Thoracic aorta (tissue), 2 donors: ENCODE data around the gene POLR3B. TPM values are rescaled to one million over a fixed set of nuclear protein-coding genes. Genes with fewer than 3 reads are reported as not detected.

Source experiments
- ATAC-seq: fragments of 150-250 bp; one replicate; pipeline ENCODE4 v1.8.0; 2017; ENCODE audit warnings: low read depth; ENCODE audit not compliant: insufficient number of reproducible peaks, low FRiP score
- DNase-seq: peaks from one replicate; pipeline ENCODE4 v3.0.0-alpha.2; 2020; ENCODE audit warnings: low spot score
- H3K27ac ChIP-seq, 2 donors: fragments of 200-600 bp; sonication (generic); 1 replicate in 1 of 2; 2 replicates in 1 of 2; pipeline ENCODE4 v1.5.1; 2016; ENCODE audit warnings: mild to moderate bottlenecking in 2 of 2, moderate library complexity in 2 of 2
- H3K27me3 ChIP-seq: fragments of 200-600 bp; sonication (generic); replicated peaks from 2 replicates; pipeline ENCODE4 v1.6.0; 2016; ENCODE audit warnings: mild to moderate bottlenecking; ENCODE audit not compliant: insufficient read depth
- H3K36me3 ChIP-seq: fragments of 200-600 bp; sonication (generic); one replicate; pipeline ENCODE4 v1.5.1; 2016
- H3K4me1 ChIP-seq, 2 donors: fragments of 200-600 bp; sonication (generic); 1 replicate in 1 of 2; 2 replicates in 1 of 2; pipeline versions ENCODE4 v1.5.1 to v1.6.0; 2016; ENCODE audit warnings: low read depth in 2 of 2, mild to moderate bottlenecking in 1 of 2; ENCODE audit not compliant: control insufficient read depth in 1 of 2
- H3K4me3 ChIP-seq: fragments of 200-600 bp; sonication (generic); 2 replicates; pipeline ENCODE4 v1.5.1; 2016; ENCODE audit warnings: mild to moderate bottlenecking
- H3K9me3 ChIP-seq: fragments of 200-600 bp; sonication (generic); 2 replicates; pipeline ENCODE4 v1.5.1; 2016
- CTCF ChIP-seq: fragments of 200-600 bp; sonication (generic); IDR thresholded peaks from one replicate; pipeline ENCODE4 v1.5.1; 2019; ENCODE audit warnings: antibody characterized with exemption
- total RNA-seq, 2 donors: library from RNA; depleted of rRNA; stranded (reverse); fragments of >200 nt; gene quantifications; one replicate each; pipeline versions ENCODE4 v1.1.0 to v1.2.3, GENCODE V29; 2016

The POLR3B gene
- total RNA-seq, 2 donors from 2014 or later = 7.7 to 7.8 TPM

DNA sequence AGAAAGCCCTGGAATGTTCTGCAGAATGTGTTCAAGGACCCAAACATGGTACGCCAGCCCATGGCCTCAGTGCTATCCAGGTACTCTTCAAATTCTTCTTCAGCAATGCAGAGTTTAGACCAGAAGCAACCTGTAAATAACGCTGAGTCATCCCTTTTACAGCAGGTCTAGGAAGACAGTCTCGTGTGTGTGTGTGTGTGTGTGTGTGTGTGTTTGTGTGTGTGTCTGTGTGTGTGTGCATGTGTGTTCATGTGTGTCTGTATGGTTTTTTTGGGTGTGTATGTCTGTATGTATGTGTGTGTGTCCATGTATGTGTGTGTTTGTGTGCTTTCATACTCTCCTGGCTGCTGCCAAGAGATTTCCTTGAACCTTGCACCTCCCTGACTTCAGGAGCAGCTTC, 165.2 kb downstream of the POLR3B start:
- Histone ChIP-seq H3K36me3 (no peaks in the 10 kb centered on the region), H3K27ac (no peak overlapping the region)
- no peak for DNase-seq

GRCh38 chr12:106527356-106527755, 169.8 kb downstream of the POLR3B start:
- H3K27me3 ChIP-seq = no peaks in the 10 kb centered on the region
- H3K36me3 ChIP-seq = no peaks in the 10 kb centered on the region
- no peak for DNase-seq
- H3K9me3 ChIP-seq = no peaks in the 10 kb centered on the region
- no peak overlapping the region for H3K4me3 ChIP-seq
- no peak for TF ChIP-seq CTCF
- ATAC-seq = no peak
- no peaks in the 10 kb centered on the region for H3K4me1 ChIP-seq
- no peak overlapping the region for H3K27ac ChIP-seq

More for the DNA sequence above, 165.2 kb downstream of the POLR3B start:
- H3K27me3 ChIP-seq = no peaks in the 10 kb centered on the region
- TF ChIP-seq CTCF = no peak
- H3K4me3 ChIP-seq = no peak overlapping the region
- no peaks in the 10 kb centered on the region for H3K4me1 ChIP-seq
- H3K9me3 ChIP-seq = no peaks in the 10 kb centered on the region
- ATAC-seq = no peak

DNA sequence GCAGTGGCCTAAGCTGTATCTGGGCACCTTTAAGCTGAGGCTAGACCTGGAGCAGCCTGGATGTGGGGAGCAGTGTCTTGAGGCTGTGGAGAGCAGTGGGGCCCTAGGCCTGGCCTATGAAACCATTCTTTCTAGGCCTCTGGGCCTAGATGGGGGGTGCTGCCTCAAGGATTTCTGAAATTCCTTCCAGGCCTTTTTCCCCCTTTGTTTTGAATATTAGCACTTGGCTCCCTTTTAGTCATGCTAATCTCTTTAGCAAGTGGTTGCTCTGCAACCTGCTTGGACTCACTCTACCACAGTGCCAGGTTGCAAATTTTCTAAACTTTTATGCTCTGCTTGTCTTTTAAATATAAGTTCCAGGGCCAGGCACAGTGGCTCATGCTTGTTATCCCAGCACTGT, 183.7 kb downstream of the POLR3B start:
- no peak for TF ChIP-seq CTCF
- DNase-seq = no peak
- Histone ChIP-seq H3K36me3 (no peaks in the 10 kb centered on the region), H3K27ac (no peak overlapping the region), H3K4me1 (no peaks in the 10 kb centered on the region), H3K27me3 (no peaks in the 10 kb centered on the region), H3K9me3 (no peaks in the 10 kb centered on the region), H3K4me3 (no peak overlapping the region)
- no peak for ATAC-seq

GRCh38 chr12:106551410-106551809, 193.9 kb downstream of the POLR3B start:
- DNase-seq (no peak), ATAC-seq (no peak)
- H3K9me3 ChIP-seq = no peaks in the 10 kb centered on the region
- H3K27ac ChIP-seq = no peak overlapping the region
- H3K27me3 ChIP-seq = no peaks in the 10 kb centered on the region
- no peak for TF ChIP-seq CTCF
- no peaks in the 10 kb centered on the region for H3K4me1 ChIP-seq
- no peak overlapping the region for H3K4me3 ChIP-seq
- H3K36me3 ChIP-seq = no peaks in the 10 kb centered on the region

- no peaks in the 10 kb centered on the region for H3K9me3 ChIP-seq
Observed at GRCh38 chr12:106552228-106552627, 194.7 kb downstream of the POLR3B start.

More at GRCh38 chr12:106552228-106552627, 194.7 kb downstream of the POLR3B start:
- DNase-seq = no peak
- Histone ChIP-seq H3K4me3 (no peak overlapping the region), H3K4me1 (no peaks in the 10 kb centered on the region), H3K27me3 (no peaks in the 10 kb centered on the region), H3K27ac (no peak overlapping the region), H3K36me3 (no peaks in the 10 kb centered on the region)
- ATAC-seq = no peak
- TF ChIP-seq CTCF = no peak

Other genes with a start within 250 kb of the POLR3B start
- 10 to 100 TPM; 20.0 to 31.4 TPM for gene NUAK1, start 218.8 kb upstream of the POLR3B start, total RNA-seq
- gene CKAP4, start 109.7 kb upstream of the POLR3B start, total RNA-seq = 10 to 100 TPM; 81.4 to 85.1 TPM
- gene TCP11L2, start 55.0 kb upstream of the POLR3B start, total RNA-seq = 10 to 100 TPM; 23.1 to 23.2 TPM
- not detected for gene RFX4, start 225.3 kb downstream of the POLR3B start, total RNA-seq